ENCODE results near the gene VSIG10L2. TPM values are rescaled to one million over a fixed set of nuclear protein-coding genes. Genes with fewer than 3 reads are reported as not detected.
A peak's percentile ranks its signal among the peaks of the same experiment; 100 is the strongest.

VSIG10L2 gene
- total RNA-seq, 1 experiment from 2014 or later = not detected

DNA sequence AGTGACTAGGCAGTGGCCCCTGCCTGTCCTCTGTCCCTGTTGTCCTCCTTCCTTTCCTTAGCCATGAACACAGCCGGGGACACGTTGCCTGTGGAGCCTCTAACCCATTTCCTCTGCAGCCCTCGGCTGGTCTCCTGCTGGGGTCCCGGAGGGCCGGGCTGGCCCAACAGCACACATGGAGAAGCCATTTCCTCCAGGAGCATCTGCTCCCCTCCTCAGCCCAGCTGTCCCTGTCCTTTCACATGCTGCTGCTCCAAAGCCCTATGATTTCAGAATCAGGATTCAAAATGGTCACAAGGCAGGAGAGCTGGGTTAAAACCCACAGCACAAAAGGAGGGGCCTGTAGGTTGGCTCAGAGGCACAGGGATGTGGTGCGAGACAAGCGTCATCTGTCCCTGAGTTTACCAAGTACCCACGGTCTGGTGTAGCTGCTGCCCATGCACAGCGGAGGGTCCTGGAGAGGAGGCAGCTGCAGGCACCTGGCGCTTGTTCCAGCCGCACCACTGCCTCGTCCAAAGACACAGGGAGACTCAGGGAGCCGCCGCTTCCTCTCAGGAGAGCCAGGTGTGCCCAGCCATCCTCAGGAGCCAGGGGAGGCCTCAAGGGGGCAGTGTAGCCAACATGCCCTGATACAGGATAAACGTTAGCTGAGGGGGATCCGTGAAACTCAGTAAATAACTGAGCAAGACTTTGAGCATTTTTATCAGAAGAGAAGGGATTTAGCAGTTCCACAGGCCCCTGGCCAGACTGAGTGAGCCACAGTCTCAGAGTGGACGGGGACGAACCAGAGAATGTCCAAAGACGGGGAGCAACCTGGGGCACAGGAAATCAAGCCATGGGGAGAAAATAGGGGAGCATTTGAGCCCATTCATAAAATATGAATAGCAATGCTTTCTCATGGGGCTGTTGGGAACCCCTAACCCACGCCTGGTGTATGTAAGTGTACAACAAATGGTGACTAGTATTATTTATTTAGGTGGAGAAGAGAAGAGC lies 3.9 kb upstream of the VSIG10L2 start:
- Histone ChIP-seq H3K27ac (ENCODE audit: low read depth, low read length) (no peak overlapping the region), H3K4me3 (replicated peaks in 1 of 2; ENCODE audit: low read depth in 1 of 2, low read length in 2 of 2) (no peak overlapping the region), H3K27me3 (ENCODE audit: insufficient read depth, low read length) (no peaks in the 10 kb centered on the region), H3K9ac (ENCODE audit: low read length) (no peak overlapping the region), H4K20me1 (ENCODE audit: insufficient read depth) (no peaks in the 10 kb centered on the region), H3K79me2 (ENCODE audit: insufficient read depth, low read length) (no peaks in the 10 kb centered on the region), H3K9me3 (ENCODE audit: control insufficient read depth in 1 of 2, insufficient read depth in 1 of 2, low read depth in 1 of 2, low read length in 2 of 2) (no peaks in the 10 kb centered on the region), H2AFZ (ENCODE audit: low read depth, low read length, poor library complexity, severe bottlenecking) (peak overlapping the region; percentile 52), H3K9me2 (ENCODE audit: insufficient read depth) (no peaks in the 10 kb centered on the region), H3K4me2 (ENCODE audit: low read length) (peak overlapping the region; percentile 10; the same call in 1 of the 2 replicates), H3K4me1 (ENCODE audit: control insufficient read depth in 1 of 2, insufficient read depth in 2 of 2, low read length in 2 of 2) (peaks cover 7 to 22% of the 10 kb centered on the region in 2 experiments), H3K36me3 (ENCODE audit: control insufficient read depth in 1 of 2, insufficient read depth in 2 of 2, low read length in 2 of 2) (no peaks in the 10 kb centered on the region)
- DNase-seq (ENCODE audit: low read depth, low spot score) = peak; percentile 22
- CTCF ChIA-PET = interaction anchor here (0.7 to 1.9 kb wide), 3 partner anchors 10 to 253 kb away, joined by 3 to 19 read pairs (median 3); no protein-coding TSS in a partner anchor
- POLR2A ChIA-PET = no interaction called here
- no peak for TF ChIP-seq ELF1 (IDR thresholded peaks at IDR 0.05; ENCODE audit: borderline replicate concordance, low read depth)
- TF ChIP-seq, protein P1, sequence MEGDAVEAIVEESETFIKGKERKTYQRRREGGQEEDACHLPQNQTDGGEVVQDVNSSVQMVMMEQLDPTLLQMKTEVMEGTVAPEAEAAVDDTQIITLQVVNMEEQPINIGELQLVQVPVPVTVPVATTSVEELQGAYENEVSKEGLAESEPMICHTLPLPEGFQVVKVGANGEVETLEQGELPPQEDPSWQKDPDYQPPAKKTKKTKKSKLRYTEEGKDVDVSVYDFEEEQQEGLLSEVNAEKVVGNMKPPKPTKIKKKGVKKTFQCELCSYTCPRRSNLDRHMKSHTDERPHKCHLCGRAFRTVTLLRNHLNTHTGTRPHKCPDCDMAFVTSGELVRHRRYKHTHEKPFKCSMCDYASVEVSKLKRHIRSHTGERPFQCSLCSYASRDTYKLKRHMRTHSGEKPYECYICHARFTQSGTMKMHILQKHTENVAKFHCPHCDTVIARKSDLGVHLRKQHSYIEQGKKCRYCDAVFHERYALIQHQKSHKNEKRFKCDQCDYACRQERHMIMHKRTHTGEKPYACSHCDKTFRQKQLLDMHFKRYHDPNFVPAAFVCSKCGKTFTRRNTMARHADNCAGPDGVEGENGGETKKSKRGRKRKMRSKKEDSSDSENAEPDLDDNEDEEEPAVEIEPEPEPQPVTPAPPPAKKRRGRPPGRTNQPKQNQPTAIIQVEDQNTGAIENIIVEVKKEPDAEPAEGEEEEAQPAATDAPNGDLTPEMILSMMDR (IDR thresholded peaks at IDR 0.05 in 2 of 3, conservative IDR thresholded peaks at IDR 0.05 in 1 of 3; ENCODE audit: borderline replicate concordance in 1 of 3, insufficient read depth in 1 of 3, low read depth in 2 of 3, low read length in 2 of 3) = peak; percentile 64 to 96 (median 87)
- TF ChIP-seq YY1 (IDR thresholded peaks at IDR 0.05; ENCODE audit: extremely low read depth, insufficient replicate concordance, low read depth, low read length) = peak; percentile 15
- TF ChIP-seq RAD21 (IDR thresholded peaks at IDR 0.05; ENCODE audit: low read depth) = peak; percentile 70
- ATAC-seq = peak; percentile 97
- intact Hi-C loops (cut with micrococcal nuclease) = loop anchor here (1.0 to 5.0 kb wide), 2 partner anchors 120 to 252 kb away; partner anchors contain the start of gene CDON
- RAD21 ChIA-PET (ENCODE audit: low non-redundant PET in 1 of 2, low total read pairs in 2 of 2, uncharacterized antibody in 2 of 2, unreplicated experiment in 2 of 2) = interaction anchor here in 1 of 2 experiments (1.0 kb wide), 1 partner anchor 252 kb away, joined by 6 read pairs; no protein-coding TSS in a partner anchor
- no TSS peak for BruUV-seq (replicated peaks)
